Dendritic cell treated with granulocyte-macrophage colony-stimulating factor and Interleukin-4, amounts not matched to agents 40 ng/mL and 50 ng/mL, for 4 days (primary cell): ENCODE data around the gene POU2AF1.

Experiments used
- H3K27ac Mint-ChIP-seq: one replicate; pipeline ENCODE4 v1.8.0; 2022; ENCODE audit warnings: mild to moderate bottlenecking, mixed read lengths
- H3K27me3 Mint-ChIP-seq: one replicate; pipeline ENCODE4 v1.8.0; 2022; ENCODE audit warnings: mild to moderate bottlenecking, mixed read lengths
- H3K36me3 Mint-ChIP-seq: one replicate; pipeline ENCODE4 v1.8.0; 2022; ENCODE audit warnings: low read depth, mixed read lengths
- H3K4me1 Mint-ChIP-seq: one replicate; pipeline ENCODE4 v1.8.0; 2022; ENCODE audit warnings: low read depth, mixed read lengths
- H3K4me3 Mint-ChIP-seq: one replicate; pipeline ENCODE4 v1.8.0; 2022; ENCODE audit warnings: mild to moderate bottlenecking, moderate library complexity, mixed read lengths
- H3K9me3 Mint-ChIP-seq: one replicate; pipeline ENCODE4 v1.8.0; 2022; ENCODE audit warnings: mixed read lengths
- intact Hi-C: fragments of 100-400 bp; cut with micrococcal nuclease; formaldehyde crosslinking; loops from one replicate; pipeline ENCODE4 v1.15.0; 2022

Gene POU2AF1

GRCh38 chr11:111416231-111416960 is 37.3 kb upstream of the POU2AF1 start:
- H3K27ac Mint-ChIP-seq = peak overlapping the region; percentile 30
- H3K4me3 Mint-ChIP-seq = no peak overlapping the region
- intact Hi-C loops = no loop called here
- H3K27me3 Mint-ChIP-seq = no peaks in the 10 kb centered on the region
- no peaks in the 10 kb centered on the region for H3K36me3 Mint-ChIP-seq
- peaks cover 26% of the 10 kb centered on the region for H3K4me1 Mint-ChIP-seq
- H3K9me3 Mint-ChIP-seq = no peaks in the 10 kb centered on the region

DNA sequence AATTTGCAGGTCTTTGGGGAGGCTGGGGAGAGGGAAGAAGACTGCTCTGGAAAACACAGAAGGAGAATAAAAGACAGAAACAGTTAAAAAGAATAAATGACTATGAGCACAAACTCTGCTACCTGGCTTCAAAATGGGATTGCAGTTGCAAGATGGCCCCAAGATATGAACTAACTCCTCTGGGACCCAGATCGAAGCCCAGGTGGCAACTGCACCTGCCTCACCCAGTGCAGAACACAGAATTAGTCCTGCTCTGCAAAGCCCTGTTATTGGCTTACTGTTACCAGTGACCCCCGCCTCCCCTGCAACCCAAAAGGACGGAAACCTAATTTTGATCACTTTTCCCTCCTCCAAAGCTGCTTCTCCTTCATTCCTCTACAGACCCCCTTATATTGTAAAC is 35.9 kb upstream of the POU2AF1 start:
- no peaks in the 10 kb centered on the region for H3K36me3 Mint-ChIP-seq
- H3K27ac Mint-ChIP-seq = peak overlapping the region; percentile 72
- no peaks in the 10 kb centered on the region for H3K27me3 Mint-ChIP-seq
- H3K9me3 Mint-ChIP-seq = no peaks in the 10 kb centered on the region
- H3K4me1 Mint-ChIP-seq = peaks cover 26% of the 10 kb centered on the region
- intact Hi-C loops = no loop called here
- no peak overlapping the region for H3K4me3 Mint-ChIP-seq

DNA sequence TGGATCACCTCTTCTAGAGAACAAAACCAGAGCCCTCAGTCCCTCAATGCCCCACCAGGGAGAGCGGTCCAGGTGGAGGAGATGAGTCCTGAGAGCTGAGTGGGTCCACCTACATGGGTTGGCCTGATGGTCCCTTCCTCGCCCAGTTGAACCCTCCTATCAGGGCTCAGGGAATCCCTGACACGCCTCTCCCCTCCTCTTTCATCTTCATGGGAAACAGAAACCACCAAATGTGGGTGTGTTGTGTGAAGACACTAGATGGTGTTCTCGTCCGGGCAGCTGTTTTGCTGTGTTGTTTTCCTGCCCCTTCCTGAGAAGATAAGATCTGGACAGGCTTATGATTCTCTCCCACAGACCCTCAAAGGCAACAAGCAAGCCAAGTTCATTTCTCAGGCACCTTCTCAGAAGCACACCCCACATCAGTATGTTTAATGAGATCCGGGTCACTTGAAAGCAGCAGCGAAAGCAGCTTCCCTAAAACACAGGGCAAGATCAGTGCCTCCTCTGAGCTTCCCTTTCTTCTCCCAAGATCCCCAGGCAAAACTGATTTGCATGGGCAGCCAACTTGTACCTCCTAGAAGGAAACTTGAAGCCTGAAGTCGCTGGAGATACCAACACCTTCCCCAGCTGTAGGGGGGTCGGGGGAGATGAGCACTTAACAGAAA is 35.3 kb upstream of the POU2AF1 start:
- Mint-ChIP-seq H3K4me3 (peak overlapping the region; percentile 69), H3K27me3 (no peaks in the 10 kb centered on the region), H3K36me3 (no peaks in the 10 kb centered on the region), H3K27ac (peak overlapping the region; percentile 72), H3K9me3 (no peaks in the 10 kb centered on the region), H3K4me1 (peaks cover 26% of the 10 kb centered on the region)
- intact Hi-C loops = no loop called here

GRCh38 chr11:111413849-111414248 is 34.8 kb upstream of the POU2AF1 start:
- Mint-ChIP-seq H3K27ac (no peak overlapping the region), H3K4me3 (no peak overlapping the region), H3K27me3 (no peaks in the 10 kb centered on the region), H3K9me3 (peaks cover 1% of the 10 kb centered on the region), H3K4me1 (peaks cover 32% of the 10 kb centered on the region), H3K36me3 (no peaks in the 10 kb centered on the region)
- intact Hi-C loops = no loop called here

DNA sequence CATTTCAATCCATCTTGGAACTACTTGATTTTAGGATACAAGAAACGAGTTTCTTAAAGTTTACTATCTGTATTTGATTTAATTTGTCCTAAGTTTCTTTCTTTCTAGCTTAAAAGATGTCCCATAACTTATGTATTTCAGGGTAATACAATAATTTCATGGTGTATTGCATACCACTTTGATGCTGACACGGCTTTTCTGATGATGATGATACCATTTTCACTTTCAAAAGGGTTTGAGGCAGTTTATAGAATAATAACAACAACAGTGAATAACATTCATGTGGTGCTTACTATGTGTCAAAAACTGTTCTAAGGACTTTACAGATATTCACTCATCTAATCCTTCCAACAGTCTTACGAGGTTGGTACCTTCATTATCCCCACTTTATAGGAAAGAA is 33.2 kb upstream of the POU2AF1 start:
- intact Hi-C loops = no loop called here
- Mint-ChIP-seq H3K36me3 (no peaks in the 10 kb centered on the region), H3K9me3 (peaks cover 6% of the 10 kb centered on the region), H3K27ac (no peak overlapping the region), H3K27me3 (no peaks in the 10 kb centered on the region), H3K4me1 (peaks cover 29% of the 10 kb centered on the region), H3K4me3 (no peak overlapping the region)

- Mint-ChIP-seq H3K27me3 (no peaks in the 10 kb centered on the region), H3K36me3 (no peaks in the 10 kb centered on the region), H3K4me1 (peaks cover 25% of the 10 kb centered on the region), H3K4me3 (no peak overlapping the region), H3K27ac (no peak overlapping the region), H3K9me3 (peaks cover 6% of the 10 kb centered on the region)
- intact Hi-C loops = no loop called here
These were observed 32.4 kb upstream of the POU2AF1 start for GRCh38 chr11:111411456-111411855.

- Mint-ChIP-seq H3K4me1 (peaks cover 25% of the 10 kb centered on the region), H3K9me3 (peaks cover 6% of the 10 kb centered on the region), H3K27me3 (no peaks in the 10 kb centered on the region), H3K36me3 (no peaks in the 10 kb centered on the region), H3K27ac (no peak overlapping the region), H3K4me3 (no peak overlapping the region)
- intact Hi-C loops = no loop called here
These were observed 31.9 kb upstream of the POU2AF1 start for GRCh38 chr11:111410951-111411350.

DNA sequence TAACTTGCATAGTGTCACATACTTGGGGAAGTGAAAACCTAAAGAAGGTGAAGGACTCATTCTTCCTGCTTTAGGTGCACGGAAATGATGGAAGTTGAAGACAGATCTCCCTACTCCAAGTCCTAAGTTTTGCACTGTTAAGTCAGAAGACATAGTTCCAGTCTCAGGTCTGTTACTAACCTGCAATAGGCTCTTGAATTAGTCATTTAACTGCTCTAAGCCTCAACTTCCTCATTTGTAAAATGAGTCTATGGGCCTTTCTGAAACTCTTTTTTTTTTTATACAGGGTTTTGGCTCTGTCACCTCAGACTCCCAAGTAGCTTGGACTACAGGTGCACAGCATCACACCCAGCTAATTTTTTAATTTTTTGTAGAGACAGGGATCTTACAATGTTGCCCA is 30.8 kb upstream of the POU2AF1 start:
- H3K4me1 Mint-ChIP-seq = peaks cover 20% of the 10 kb centered on the region
- H3K27me3 Mint-ChIP-seq = no peaks in the 10 kb centered on the region
- intact Hi-C loops = no loop called here
- no peak overlapping the region for H3K4me3 Mint-ChIP-seq
- H3K36me3 Mint-ChIP-seq = no peaks in the 10 kb centered on the region
- no peak overlapping the region for H3K27ac Mint-ChIP-seq
- H3K9me3 Mint-ChIP-seq = peaks cover 7% of the 10 kb centered on the region

DNA sequence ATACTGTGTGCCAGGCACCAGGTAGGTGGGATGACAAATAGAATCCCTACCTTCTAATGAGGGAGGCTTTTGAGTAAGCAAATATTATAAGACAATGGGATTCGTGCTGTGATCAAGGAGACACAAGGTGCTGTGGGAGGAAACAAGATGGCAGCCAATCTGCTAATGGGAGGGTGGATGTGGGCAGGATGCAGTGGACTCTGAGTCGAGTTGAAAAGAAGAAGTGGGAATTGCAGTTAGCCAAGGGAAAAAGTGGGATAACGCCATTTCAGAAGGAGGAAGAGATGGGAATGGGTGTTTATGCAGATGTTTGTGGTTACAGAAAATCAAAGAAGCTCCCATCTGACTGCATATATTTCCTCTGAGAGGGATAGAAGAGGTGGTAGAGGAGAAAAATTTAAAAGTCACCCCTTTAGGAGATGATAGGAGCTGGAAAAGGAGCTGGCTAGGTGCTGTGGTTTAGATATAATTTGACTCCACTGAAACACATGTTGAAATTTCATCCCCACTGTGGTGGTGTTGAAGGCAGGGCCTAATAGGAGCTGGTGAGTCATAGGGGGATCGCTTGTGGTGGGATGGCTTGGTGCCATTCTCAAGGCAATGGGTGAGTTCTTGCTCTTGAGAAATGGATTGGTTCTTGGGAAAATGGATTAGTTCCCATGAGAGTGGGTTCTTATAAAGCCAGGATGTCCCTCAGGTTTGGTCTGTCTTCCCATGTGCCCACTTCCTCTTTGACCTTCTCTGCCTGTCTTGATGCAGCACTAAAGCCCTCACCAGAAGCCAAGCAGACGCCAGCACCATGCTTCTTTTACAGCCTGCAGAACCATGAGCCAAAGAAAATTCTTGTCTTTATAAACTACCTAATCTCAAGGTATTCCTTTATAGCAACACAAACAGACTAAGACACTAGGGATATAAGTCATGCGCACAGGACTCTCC is 30.0 kb upstream of the POU2AF1 start:
- H3K4me1 Mint-ChIP-seq = peaks cover 12% of the 10 kb centered on the region
- H3K4me3 Mint-ChIP-seq = no peak overlapping the region
- intact Hi-C loops = no loop called here
- H3K36me3 Mint-ChIP-seq = no peaks in the 10 kb centered on the region
- H3K9me3 Mint-ChIP-seq = peaks cover 15% of the 10 kb centered on the region
- no peak overlapping the region for H3K27ac Mint-ChIP-seq
- no peaks in the 10 kb centered on the region for H3K27me3 Mint-ChIP-seq

DNA sequence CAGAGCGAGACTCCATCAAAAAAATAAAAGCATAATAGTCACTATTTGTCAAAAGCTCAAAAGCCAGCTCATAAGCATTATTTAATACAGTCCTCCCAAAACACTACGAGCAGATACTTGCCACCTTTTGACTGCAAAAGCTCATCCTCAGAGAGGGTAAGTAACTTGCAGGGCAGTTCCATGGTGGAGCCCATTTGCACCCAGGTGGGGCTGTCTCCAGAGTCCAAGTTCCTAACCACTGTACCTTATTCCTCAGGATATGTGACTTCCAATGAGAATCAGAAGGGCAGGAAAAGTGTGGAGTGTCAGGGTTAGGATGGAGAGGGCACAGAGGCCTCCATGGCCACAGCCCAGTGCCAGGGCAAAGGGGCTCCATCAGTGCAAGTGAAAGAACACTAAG is 28.6 kb upstream of the POU2AF1 start:
- Mint-ChIP-seq H3K4me3 (no peak overlapping the region), H3K27ac (no peak overlapping the region), H3K4me1 (peaks cover 11% of the 10 kb centered on the region), H3K27me3 (no peaks in the 10 kb centered on the region), H3K9me3 (peaks cover 25% of the 10 kb centered on the region), H3K36me3 (no peaks in the 10 kb centered on the region)
- intact Hi-C loops = no loop called here

DNA sequence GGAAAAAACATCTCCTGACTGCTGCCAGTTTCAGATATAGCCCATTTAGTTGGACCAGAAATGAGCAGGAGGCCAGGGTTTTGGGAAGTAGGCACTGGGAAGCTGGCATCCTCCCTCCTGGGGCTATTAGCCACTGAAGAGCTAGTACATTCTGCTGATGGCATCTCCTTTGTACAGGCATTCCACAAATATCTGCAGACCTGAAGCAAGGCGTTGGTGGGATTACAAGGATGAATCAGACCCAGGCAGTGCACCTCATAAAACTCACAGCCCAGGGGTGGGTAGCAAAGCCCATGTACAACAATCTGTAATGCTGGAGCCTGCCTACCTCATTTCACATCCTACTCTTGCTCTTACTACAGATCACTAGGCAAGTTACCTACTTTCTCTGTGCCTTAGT is 27.5 kb upstream of the POU2AF1 start:
- no peaks in the 10 kb centered on the region for H3K36me3 Mint-ChIP-seq
- no peaks in the 10 kb centered on the region for H3K27me3 Mint-ChIP-seq
- peaks cover 25% of the 10 kb centered on the region for H3K9me3 Mint-ChIP-seq
- H3K27ac Mint-ChIP-seq = no peak overlapping the region
- no peak overlapping the region for H3K4me3 Mint-ChIP-seq
- intact Hi-C loops = no loop called here
- H3K4me1 Mint-ChIP-seq = peaks cover 11% of the 10 kb centered on the region

DNA sequence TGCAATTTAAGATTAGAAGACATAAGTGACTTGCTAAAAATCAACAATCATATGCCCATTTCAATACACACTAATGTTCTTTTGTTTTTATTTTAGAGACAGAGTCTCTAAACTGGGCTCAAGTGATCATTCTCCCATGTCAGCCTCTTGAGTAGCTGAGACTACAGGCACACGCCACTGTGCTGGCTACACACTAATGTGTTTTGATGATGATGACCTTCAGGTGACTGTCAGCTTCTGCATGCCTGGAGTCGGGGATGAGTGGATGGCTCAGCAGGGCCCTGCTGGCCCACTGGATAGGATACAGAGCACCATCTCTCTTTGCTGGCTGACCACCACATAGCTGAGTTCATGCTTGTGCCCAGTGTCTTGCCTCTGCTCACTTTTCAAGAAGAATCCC is 27.0 kb upstream of the POU2AF1 start:
- H3K27ac Mint-ChIP-seq = no peak overlapping the region
- H3K36me3 Mint-ChIP-seq = no peaks in the 10 kb centered on the region
- peaks cover 11% of the 10 kb centered on the region for H3K4me1 Mint-ChIP-seq
- no peaks in the 10 kb centered on the region for H3K27me3 Mint-ChIP-seq
- H3K4me3 Mint-ChIP-seq = no peak overlapping the region
- peaks cover 25% of the 10 kb centered on the region for H3K9me3 Mint-ChIP-seq
- intact Hi-C loops = no loop called here

GRCh38 chr11:111405551-111405950 is 26.5 kb upstream of the POU2AF1 start:
- peaks cover 11% of the 10 kb centered on the region for H3K4me1 Mint-ChIP-seq
- no peak overlapping the region for H3K27ac Mint-ChIP-seq
- no peak overlapping the region for H3K4me3 Mint-ChIP-seq
- no peaks in the 10 kb centered on the region for H3K27me3 Mint-ChIP-seq
- H3K9me3 Mint-ChIP-seq = peaks cover 25% of the 10 kb centered on the region
- no peaks in the 10 kb centered on the region for H3K36me3 Mint-ChIP-seq
- intact Hi-C loops = no loop called here
